Ascending aorta (tissue), 2 donors: Measurements from ENCODE around the gene DECR2. TPM values are rescaled to one million over a fixed set of nuclear protein-coding genes. Genes with fewer than 3 reads are reported as not detected.
A peak's percentile ranks its signal among the peaks of the same experiment; 100 is the strongest.
"Not testable (repeated sequence)": the region's sequence is repeated elsewhere in the genome, so short reads cannot be mapped to it uniquely, and the experiment has no call there.

Experiments
- DNase-seq, 2 donors: peaks; one replicate each; pipeline ENCODE4 v3.0.0-alpha.2; 2019; ENCODE audit warnings: low spot score in 2 of 2
- H3K27ac ChIP-seq, 2 donors: fragments of 200-600 bp; sonication (generic); one replicate each; pipeline ENCODE4 v1.5.1; 2016 to 2017; ENCODE audit warnings: mild to moderate bottlenecking in 1 of 2
- H3K27me3 ChIP-seq: fragments of 200-600 bp; sonication (generic); one replicate; pipeline ENCODE4 v1.5.1; 2017
- H3K36me3 ChIP-seq, 2 donors: fragments of 200-600 bp; sonication (generic); one replicate each; pipeline ENCODE4 v1.5.1; 2016
- H3K4me1 ChIP-seq, 2 donors: fragments of 200-600 bp; sonication (generic); one replicate each; pipeline ENCODE4 v1.5.1; 2016 to 2017; ENCODE audit warnings: mild to moderate bottlenecking in 1 of 2
- H3K4me3 ChIP-seq, 2 donors: fragments of 200-600 bp; sonication (generic); one replicate each; pipeline ENCODE4 v1.5.1; 2016 to 2017; ENCODE audit warnings: mild to moderate bottlenecking in 1 of 2
- H3K9me3 ChIP-seq, 2 donors: fragments of 200-600 bp; sonication (generic); one replicate each; pipeline ENCODE4 v1.5.1; 2016
- intact Hi-C: fragments of 100-400 bp; cut with DNase I; formaldehyde crosslinking; loops from one replicate; pipeline ENCODE4 v1.15.1; 2023
- total RNA-seq: library from RNA; depleted of rRNA; stranded (reverse); fragments of >200 nt; gene quantifications from one replicate; pipeline ENCODE4 v1.1.0, GENCODE V29; 2016
- TF ChIP-seq, protein P1 (sequence below), 3 experiments: fragments of 200-600 bp in 2 of 3; fragments of 450-650 bp in 1 of 3; sonication (generic) in 2 of 3; IDR thresholded peaks; one replicate each; pipeline ENCODE4 v1.5.1; 2016 to 2019; ENCODE audit warnings: antibody characterized with exemption in 3 of 3, mild to moderate bottlenecking in 1 of 3, moderate library complexity in 1 of 3

DECR2 gene
- total RNA-seq, 1 donor from 2014 or later, result 44.0 TPM

GRCh38 chr16:360698-361336, 40.9 kb upstream of the DECR2 start:
- Histone ChIP-seq H3K4me3 (no peak overlapping the region), H3K9me3 (no peaks in the 10 kb centered on the region), H3K27ac (no peak overlapping the region), H3K36me3 (no peaks in the 10 kb centered on the region), H3K27me3 (no peaks in the 10 kb centered on the region), H3K4me1 (no peaks in the 10 kb centered on the region)
- TF ChIP-seq, protein P1, sequence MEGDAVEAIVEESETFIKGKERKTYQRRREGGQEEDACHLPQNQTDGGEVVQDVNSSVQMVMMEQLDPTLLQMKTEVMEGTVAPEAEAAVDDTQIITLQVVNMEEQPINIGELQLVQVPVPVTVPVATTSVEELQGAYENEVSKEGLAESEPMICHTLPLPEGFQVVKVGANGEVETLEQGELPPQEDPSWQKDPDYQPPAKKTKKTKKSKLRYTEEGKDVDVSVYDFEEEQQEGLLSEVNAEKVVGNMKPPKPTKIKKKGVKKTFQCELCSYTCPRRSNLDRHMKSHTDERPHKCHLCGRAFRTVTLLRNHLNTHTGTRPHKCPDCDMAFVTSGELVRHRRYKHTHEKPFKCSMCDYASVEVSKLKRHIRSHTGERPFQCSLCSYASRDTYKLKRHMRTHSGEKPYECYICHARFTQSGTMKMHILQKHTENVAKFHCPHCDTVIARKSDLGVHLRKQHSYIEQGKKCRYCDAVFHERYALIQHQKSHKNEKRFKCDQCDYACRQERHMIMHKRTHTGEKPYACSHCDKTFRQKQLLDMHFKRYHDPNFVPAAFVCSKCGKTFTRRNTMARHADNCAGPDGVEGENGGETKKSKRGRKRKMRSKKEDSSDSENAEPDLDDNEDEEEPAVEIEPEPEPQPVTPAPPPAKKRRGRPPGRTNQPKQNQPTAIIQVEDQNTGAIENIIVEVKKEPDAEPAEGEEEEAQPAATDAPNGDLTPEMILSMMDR (IDR thresholded peaks at IDR 0.05), result no peak
- DNase-seq, result no peak
- intact Hi-C loops, result no loop called here

DNA sequence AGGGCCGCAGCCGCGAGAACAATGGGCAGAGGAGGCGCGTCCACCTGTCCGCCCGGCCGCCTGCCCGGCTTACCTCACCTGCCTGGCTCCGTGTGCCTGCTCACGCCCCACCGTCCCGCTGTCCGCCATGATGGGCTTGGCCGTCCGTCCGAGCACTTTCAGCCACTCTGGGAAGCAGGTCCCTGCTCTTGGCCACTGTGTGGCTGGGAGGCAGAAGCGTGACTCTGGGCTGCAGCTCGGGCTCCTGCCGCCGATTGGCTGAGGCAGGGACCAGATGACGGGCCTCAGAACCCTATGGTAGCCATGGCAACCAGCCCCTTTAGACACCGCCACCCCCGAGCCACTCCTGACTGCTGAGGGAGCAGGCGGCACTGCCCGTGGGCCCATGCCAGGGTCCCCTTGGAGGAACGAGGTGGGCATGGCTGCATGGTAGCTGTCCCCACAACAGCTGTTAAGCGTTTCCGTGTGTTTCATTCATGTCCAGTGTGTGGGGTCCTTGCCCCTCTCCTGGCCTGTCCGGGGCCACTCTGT, 40.3 kb upstream of the DECR2 start:
- H3K4me1 ChIP-seq, result no peaks in the 10 kb centered on the region
- no peak overlapping the region for H3K4me3 ChIP-seq
- intact Hi-C loops, result no loop called here
- TF ChIP-seq, protein P1 (IDR thresholded peaks at IDR 0.05), result no peak
- H3K9me3 ChIP-seq, result no peaks in the 10 kb centered on the region
- DNase-seq, result no peak
- H3K27ac ChIP-seq, result no peak overlapping the region
- H3K36me3 ChIP-seq, result peaks cover 2 to 4% of the 10 kb centered on the region in 2 donors
- H3K27me3 ChIP-seq, result no peaks in the 10 kb centered on the region

DNA sequence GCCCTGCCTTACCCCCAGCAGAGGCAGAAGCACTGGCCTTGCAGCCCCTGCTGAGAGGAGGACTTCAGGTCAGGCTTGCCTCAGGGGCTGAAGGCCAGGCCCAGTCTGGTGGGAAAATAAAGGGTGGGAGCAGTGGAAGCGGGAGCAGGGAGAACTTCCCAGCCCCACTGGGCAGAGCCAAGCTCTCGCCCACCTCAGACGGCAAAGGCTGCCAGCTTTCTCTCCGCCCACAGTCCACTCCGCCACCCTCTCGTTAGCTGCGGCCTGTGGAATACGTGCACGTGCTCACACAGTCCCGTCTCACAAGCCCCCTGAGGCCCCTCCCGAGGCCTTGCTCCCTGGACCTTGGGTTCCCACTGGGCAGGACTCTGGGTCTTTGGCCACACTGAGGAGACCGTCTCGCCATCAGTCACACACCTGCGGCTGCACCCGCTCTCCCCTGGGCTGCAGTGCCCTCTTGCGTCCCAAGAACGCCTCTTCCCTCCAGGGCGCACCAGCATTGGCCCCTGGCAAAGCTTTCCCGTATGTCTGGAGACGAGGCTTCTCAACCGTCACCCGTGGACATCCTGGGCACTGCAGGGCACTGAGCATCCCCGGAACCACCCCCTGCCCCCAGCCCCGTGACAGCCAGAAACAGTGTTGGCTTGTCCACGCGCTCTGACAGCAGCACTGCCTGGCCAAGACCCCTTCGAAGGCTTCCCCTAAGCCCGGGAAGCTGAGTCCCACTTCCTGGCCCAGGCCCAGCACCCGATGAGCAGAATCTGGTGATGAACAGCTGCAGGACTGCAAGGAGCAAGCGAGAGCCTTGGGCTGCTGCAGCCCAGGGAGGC, 39.6 kb upstream of the DECR2 start:
- H3K4me3 ChIP-seq, result no peak overlapping the region
- peaks cover 6 to 10% of the 10 kb centered on the region in 2 donors for H3K36me3 ChIP-seq
- TF ChIP-seq, protein P1 (IDR thresholded peaks at IDR 0.05), result peak; percentile 61 to 81 (median 67)
- no peak for DNase-seq
- intact Hi-C loops, result no loop called here
- no peak overlapping the region for H3K27ac ChIP-seq
- no peaks in the 10 kb centered on the region for H3K4me1 ChIP-seq
- H3K27me3 ChIP-seq, result no peaks in the 10 kb centered on the region
- no peaks in the 10 kb centered on the region for H3K9me3 ChIP-seq

DNA sequence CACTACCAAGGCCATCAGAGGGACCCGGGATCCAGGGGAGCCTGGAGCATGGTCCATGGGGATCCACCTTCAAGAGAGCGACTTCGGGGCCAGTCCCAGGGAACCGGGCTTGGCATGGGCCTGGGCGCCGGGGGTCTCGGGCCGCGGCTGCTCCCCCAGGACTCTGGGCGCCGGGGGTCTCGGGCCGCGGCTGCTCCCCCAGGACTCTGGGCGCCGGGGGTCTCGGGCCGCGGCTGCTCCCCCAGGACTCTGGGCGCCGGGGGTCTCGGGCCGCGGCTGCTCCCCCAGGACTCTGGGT, 39.0 kb upstream of the DECR2 start:
- intact Hi-C loops, H3K4me1 ChIP-seq, H3K27me3 ChIP-seq: not testable (repeated sequence)

DNA sequence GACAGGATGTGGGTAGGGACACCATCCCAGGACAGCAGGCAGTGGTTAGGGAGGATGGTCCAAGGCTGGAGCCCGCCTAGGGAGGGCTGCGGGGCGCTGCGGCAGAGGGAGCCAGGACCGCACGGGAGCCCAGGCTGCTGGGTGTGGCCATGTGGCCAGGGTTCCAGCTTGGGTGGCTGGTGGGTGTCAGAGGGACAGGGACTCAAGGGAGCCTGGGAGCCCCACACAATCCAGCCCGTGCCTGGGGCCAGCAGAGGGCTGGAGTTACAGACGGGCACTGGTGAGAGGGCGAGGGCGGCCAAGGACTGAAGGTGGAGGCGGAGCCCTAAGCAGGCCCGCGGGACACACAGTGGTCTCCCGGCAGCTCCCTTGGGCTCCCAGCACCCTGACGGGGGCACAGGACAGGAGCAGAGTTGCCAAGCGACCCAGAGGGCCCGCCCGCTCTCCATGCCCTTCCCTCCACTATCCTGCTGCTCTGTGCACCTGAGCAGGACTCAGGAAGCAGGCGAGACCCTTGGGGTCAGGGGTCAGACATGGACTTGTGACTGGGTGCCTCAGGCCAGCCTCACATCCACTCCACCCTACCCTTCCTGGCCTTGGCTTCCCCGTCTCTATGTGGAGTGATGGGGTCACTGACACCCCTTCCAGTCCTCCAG, 38.4 kb upstream of the DECR2 start:
- Histone ChIP-seq H3K4me3 (no peak overlapping the region), H3K36me3 (peaks cover 17 to 22% of the 10 kb centered on the region in 2 donors), H3K27me3 (no peaks in the 10 kb centered on the region), H3K27ac (no peak overlapping the region), H3K4me1 (no peaks in the 10 kb centered on the region), H3K9me3 (no peaks in the 10 kb centered on the region)
- intact Hi-C loops, result no loop called here
- TF ChIP-seq, protein P1 (IDR thresholded peaks at IDR 0.05), result no peak
- DNase-seq, result no peak

More for the DNA sequence above, 39.0 kb upstream of the DECR2 start:
- not testable (repeated sequence) for H3K27ac ChIP-seq, H3K9me3 ChIP-seq, H3K4me3 ChIP-seq, DNase-seq
- peaks cover 11 to 16% of the 10 kb centered on the region in 2 donors for H3K36me3 ChIP-seq
